Peyer's patch (tissue), 4 donors: Measurements from ENCODE around the gene SYNDIG1. TPM values are rescaled to one million over a fixed set of nuclear protein-coding genes. Genes with fewer than 3 reads are reported as not detected.

ENCODE experiments used
- DNase-seq, 3 donors: peaks; one replicate each; pipeline ENCODE4 v3.0.0-alpha.2; 2017 to 2019
- H3K27ac ChIP-seq, 4 donors: fragments of 200-600 bp; sonication (generic); one replicate each; pipeline ENCODE4 v1.5.1; 2016 to 2019
- H3K27me3 ChIP-seq, 2 donors: fragments of 200-600 bp; sonication (generic); one replicate each; pipeline ENCODE4 v1.5.1; 2019
- H3K36me3 ChIP-seq, 3 donors: fragments of 200-600 bp; sonication (generic); one replicate each; pipeline ENCODE4 v1.5.1; 2016 to 2019
- H3K4me1 ChIP-seq, 4 donors: fragments of 200-600 bp; sonication (generic); one replicate each; pipeline ENCODE4 v1.5.1; 2016 to 2019
- H3K4me3 ChIP-seq, 4 donors: fragments of 200-600 bp; sonication (generic); 1 replicate in 3 of 4; 2 replicates in 1 of 4; pipeline ENCODE4 v1.5.1; 2016 to 2019; ENCODE audit warnings: mild to moderate bottlenecking in 1 of 4
- H3K9me3 ChIP-seq, 4 donors: fragments of 200-600 bp; sonication (generic); one replicate each; pipeline ENCODE4 v1.5.1; 2016 to 2019; ENCODE audit warnings: mild to moderate bottlenecking in 1 of 4
- CTCF ChIP-seq, 6 experiments: fragments of 450-650 bp in 4 of 6; fragments of 200-600 bp in 2 of 6; sonication (generic) in 1 of 6; IDR thresholded peaks; one replicate each; pipeline ENCODE4 v1.5.1; 2017 to 2019; ENCODE audit warnings: antibody characterized with exemption in 6 of 6, mild to moderate bottlenecking in 3 of 6, moderate library complexity in 1 of 6
- POLR2A ChIP-seq, 2 donors: fragments of 450-650 bp; IDR thresholded peaks; one replicate each; pipeline ENCODE4 v1.5.1; 2017; ENCODE audit warnings: antibody characterized with exemption in 2 of 2, mild to moderate bottlenecking in 2 of 2, moderate library complexity in 2 of 2
- total RNA-seq, 4 donors: library from RNA; depleted of rRNA; stranded (reverse); fragments of >200 nt; gene quantifications; one replicate each; pipeline ENCODE4 v1.1.0, GENCODE V29; 2016

SYNDIG1 gene
- total RNA-seq, 4 donors from 2014 or later = 0.76 to 1.7 TPM; not detected in 2

- Histone ChIP-seq H3K27me3 (no peaks in the 10 kb centered on the region), H3K4me1 (no peaks in the 10 kb centered on the region), H3K9me3 (no peaks in the 10 kb centered on the region), H3K27ac (no peak overlapping the region), H3K4me3 (no peak overlapping the region), H3K36me3 (no peaks in the 10 kb centered on the region)
- DNase-seq = no peak
- TF ChIP-seq POLR2A (IDR thresholded peaks at IDR 0.05) (no peak), CTCF (IDR thresholded peaks at IDR 0.05) (no peak)
Observed at GRCh38 chr20:24700166-24700860, 230.9 kb downstream of the SYNDIG1 start.

GRCh38 chr20:24701027-24701426, 231.6 kb downstream of the SYNDIG1 start:
- DNase-seq = no peak
- no peak overlapping the region for H3K4me3 ChIP-seq
- no peaks in the 10 kb centered on the region for H3K4me1 ChIP-seq
- TF ChIP-seq POLR2A (IDR thresholded peaks at IDR 0.05) = no peak
- no peak for TF ChIP-seq CTCF (IDR thresholded peaks at IDR 0.05)
- no peaks in the 10 kb centered on the region for H3K36me3 ChIP-seq
- H3K27ac ChIP-seq = no peak overlapping the region
- H3K27me3 ChIP-seq = no peaks in the 10 kb centered on the region
- no peaks in the 10 kb centered on the region for H3K9me3 ChIP-seq

GRCh38 chr20:24701668-24702067, 232.2 kb downstream of the SYNDIG1 start:
- TF ChIP-seq POLR2A (IDR thresholded peaks at IDR 0.05) (no peak), CTCF (IDR thresholded peaks at IDR 0.05) (no peak)
- no peak overlapping the region for H3K27ac ChIP-seq
- no peaks in the 10 kb centered on the region for H3K27me3 ChIP-seq
- H3K9me3 ChIP-seq = no peaks in the 10 kb centered on the region
- H3K4me1 ChIP-seq = no peaks in the 10 kb centered on the region
- H3K4me3 ChIP-seq = no peak overlapping the region
- DNase-seq = no peak
- H3K36me3 ChIP-seq = no peaks in the 10 kb centered on the region

- no peak for TF ChIP-seq POLR2A (IDR thresholded peaks at IDR 0.05)
- TF ChIP-seq CTCF (IDR thresholded peaks at IDR 0.05) = no peak
- no peaks in the 10 kb centered on the region for H3K27me3 ChIP-seq
- no peak overlapping the region for H3K27ac ChIP-seq
- H3K4me3 ChIP-seq = no peak overlapping the region
- H3K9me3 ChIP-seq = no peaks in the 10 kb centered on the region
- no peaks in the 10 kb centered on the region for H3K4me1 ChIP-seq
- no peak for DNase-seq
- no peaks in the 10 kb centered on the region for H3K36me3 ChIP-seq
Observed at GRCh38 chr20:24702501-24703283, 233.3 kb downstream of the SYNDIG1 start.

- H3K4me1 ChIP-seq = no peaks in the 10 kb centered on the region
- H3K36me3 ChIP-seq = no peaks in the 10 kb centered on the region
- H3K4me3 ChIP-seq = no peak overlapping the region
- DNase-seq = no peak
- H3K9me3 ChIP-seq = no peaks in the 10 kb centered on the region
- no peaks in the 10 kb centered on the region for H3K27me3 ChIP-seq
- H3K27ac ChIP-seq = no peak overlapping the region
- TF ChIP-seq CTCF (IDR thresholded peaks at IDR 0.05) (no peak), POLR2A (IDR thresholded peaks at IDR 0.05) (no peak)
Observed at GRCh38 chr20:24703284-24703610, 233.8 kb downstream of the SYNDIG1 start.
